CD4-positive, alpha-beta T cell treated with Interleukin-4 for 4 hours (primary cell): ENCODE data around the gene RYR3.

Experiments used
- DNase-seq: peaks from one replicate; pipeline ENCODE4 v3.0.0-alpha.2; 2020

The RYR3 gene

GRCh38 chr15:33852094-33852493, 541.3 kb downstream of the RYR3 start:
- no peak for DNase-seq

- no peak for DNase-seq
These were observed 541.8 kb downstream of the RYR3 start for GRCh38 chr15:33852570-33852969.

- no peak for DNase-seq
These were observed 547.0 kb downstream of the RYR3 start for GRCh38 chr15:33857726-33858125.

DNA sequence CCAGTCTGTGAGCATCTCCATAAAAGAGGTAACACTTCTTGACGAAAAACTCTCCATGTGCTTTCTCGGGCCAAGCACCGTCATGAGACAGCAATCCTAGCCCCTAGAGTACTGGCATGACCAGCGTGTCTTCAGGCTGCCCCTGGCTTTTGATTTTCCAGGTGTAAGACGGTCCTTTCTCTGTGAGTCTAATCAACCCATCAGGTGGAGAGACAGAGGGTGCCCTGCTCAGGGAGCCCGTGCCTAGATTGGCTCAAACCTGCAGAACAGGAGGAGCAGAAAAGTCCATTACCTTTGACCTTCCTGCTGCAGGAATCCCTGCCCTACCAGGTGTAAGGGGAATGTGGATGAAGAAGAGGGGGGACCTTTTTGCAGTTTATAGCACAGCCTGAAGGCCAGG, 548.1 kb downstream of the RYR3 start:
- DNase-seq: no peak

GRCh38 chr15:33859992-33860545, 549.3 kb downstream of the RYR3 start:
- no peak for DNase-seq

DNA sequence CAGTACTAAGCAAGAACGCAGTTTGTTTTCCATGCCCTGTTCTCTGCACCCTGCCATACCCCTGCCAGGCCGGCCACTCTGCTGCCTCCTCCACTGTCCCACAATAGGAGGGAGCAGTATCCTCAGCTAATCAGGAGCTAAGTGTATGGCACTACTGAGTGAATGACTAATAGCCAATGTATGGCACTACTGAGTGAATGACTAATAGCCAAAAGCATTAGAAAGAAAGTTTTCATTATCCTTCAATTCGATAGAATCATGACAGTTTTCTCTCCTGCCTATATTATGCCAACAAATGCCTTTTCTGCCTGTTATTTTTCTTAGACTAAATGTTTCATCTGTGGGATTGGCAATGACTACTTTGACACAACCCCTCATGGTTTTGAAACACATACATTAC, 550.0 kb downstream of the RYR3 start:
- DNase-seq: no peak

- DNase-seq: no peak
These were observed 553.8 kb downstream of the RYR3 start for GRCh38 chr15:33864360-33865075.

DNA sequence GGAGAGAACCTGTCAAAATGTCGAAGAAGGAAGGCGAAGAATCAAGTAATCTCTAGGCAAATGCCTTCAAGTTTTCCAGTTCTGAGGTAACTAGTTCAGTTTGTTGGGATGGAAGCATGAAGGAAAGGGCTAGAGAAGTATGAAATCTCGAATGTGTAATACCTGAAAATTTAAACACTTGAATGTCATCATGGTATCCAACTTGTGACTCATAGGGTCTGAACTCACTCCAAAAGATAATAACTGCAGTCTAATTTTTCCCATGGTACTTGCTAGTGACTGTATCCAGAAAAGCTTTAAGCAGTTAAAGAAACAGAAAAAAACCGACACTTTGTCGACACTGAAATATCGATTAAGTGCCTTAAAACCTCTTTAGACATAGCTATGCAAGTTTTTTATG, 554.6 kb downstream of the RYR3 start:
- no peak for DNase-seq

GRCh38 chr15:33866101-33866737, 555.5 kb downstream of the RYR3 start:
- DNase-seq: no peak

- DNase-seq: no peak
These were observed 561.2 kb downstream of the RYR3 start for GRCh38 chr15:33871980-33872379.

GRCh38 chr15:33872416-33873106, 561.8 kb downstream of the RYR3 start:
- DNase-seq: no peak

DNA sequence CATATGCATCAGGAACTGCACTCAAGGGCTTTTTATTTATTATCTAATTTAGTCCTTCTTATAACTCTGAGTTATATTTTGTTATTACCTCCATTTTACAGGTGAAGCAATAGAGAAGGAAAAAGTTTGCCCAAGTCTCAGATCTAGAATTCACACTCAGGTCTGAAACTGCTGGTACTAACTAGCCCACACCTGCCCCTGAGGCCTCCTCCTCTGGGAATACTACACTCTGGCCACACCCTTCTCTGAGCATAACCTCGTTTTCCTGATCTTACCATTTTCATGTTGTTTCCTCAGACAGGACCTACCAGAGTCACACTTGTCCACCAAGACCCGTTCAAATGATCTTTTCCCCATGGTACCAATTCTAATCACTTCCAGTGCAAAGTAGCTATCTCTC, 563.4 kb downstream of the RYR3 start:
- DNase-seq: no peak

DNA sequence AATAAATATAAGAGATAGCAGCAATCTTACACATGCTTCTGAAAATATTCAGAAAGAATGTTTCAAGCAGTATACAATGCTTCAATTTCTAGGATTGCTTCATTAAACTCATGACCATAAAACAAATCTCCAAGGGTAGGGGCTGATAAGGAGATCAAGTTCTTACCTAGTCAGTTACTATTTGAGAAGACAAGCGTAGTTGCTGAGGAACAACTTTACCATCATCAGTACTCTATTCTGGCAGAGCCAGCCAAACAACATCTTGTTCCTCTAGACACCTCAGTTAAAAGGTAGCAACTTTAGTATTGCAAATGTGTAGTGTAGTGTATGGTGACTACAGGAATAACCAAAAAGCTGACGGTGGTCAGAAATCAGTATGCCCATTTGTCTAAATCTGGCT, 572.2 kb downstream of the RYR3 start:
- no peak for DNase-seq

GRCh38 chr15:33888176-33888575, 577.4 kb downstream of the RYR3 start:
- DNase-seq: no peak

- no peak for DNase-seq
These were observed 583.4 kb downstream of the RYR3 start for GRCh38 chr15:33894193-33894592.

DNA sequence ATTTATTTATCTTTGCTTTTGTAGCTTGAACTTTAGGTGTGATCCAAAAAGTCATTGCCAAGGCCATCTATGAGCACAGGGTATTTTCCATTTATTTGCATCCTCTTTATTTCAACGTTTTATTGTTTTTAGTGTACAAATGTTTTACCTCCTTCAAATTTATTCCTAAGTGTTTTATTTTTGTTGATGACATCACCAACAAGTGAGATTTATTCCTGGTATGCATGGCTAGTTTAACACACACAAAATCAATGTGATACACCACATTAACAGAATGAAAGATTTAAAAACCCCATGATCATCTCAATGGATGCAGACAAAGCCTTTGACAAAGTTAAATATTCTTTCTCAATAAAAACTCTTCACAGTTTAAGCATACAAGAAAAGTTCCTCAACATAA, 591.3 kb downstream of the RYR3 start:
- no peak for DNase-seq

- no peak for DNase-seq
These were observed 592.9 kb downstream of the RYR3 start for GRCh38 chr15:33903661-33904060.

DNA sequence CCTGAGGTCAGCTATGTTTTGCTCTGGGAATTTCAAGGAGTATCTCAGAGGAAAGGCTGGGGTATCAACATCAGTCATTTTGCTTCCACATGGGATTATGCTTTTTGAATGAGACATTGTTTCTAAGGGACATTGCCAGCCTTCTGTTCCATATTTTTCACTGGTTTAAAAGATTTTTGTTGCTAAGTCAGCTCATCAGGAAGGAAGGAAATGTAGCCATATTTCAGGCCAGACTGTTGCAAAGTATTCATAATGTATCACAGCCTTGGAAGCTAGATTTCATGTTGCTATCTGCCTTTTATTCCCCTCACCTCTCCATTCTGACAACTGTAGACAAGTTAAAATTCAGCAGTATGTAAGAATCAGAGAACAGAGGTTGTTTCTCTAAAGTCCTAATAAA, 596.6 kb downstream of the RYR3 start:
- no peak for DNase-seq

GRCh38 chr15:33908406-33908805, 597.6 kb downstream of the RYR3 start:
- no peak for DNase-seq

DNA sequence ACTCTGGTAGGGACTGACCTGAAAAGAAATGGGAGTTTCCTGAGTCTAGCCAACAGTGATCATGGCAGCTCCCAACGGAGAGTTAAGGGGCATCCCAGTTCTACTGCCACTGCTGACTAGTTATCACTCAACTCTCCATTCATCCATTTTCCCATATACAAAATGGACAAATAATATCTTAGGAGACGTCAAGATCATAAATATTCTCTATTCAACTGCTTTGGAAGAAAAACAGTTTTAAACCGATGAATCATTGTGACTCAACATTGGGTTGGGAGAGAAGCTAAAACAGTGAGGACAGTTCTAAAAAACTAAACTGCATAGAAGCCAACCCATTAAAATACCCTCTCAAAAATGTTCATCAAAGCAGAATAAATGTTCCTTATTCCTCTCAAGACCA, 600.0 kb downstream of the RYR3 start:
- DNase-seq: no peak

- DNase-seq: no peak
These were observed 601.6 kb downstream of the RYR3 start for GRCh38 chr15:33912326-33912725.

GRCh38 chr15:33913459-33913858, 602.7 kb downstream of the RYR3 start:
- DNase-seq: no peak
